ENCODE results near the gene MAN1C1.

Gene MAN1C1

DNA sequence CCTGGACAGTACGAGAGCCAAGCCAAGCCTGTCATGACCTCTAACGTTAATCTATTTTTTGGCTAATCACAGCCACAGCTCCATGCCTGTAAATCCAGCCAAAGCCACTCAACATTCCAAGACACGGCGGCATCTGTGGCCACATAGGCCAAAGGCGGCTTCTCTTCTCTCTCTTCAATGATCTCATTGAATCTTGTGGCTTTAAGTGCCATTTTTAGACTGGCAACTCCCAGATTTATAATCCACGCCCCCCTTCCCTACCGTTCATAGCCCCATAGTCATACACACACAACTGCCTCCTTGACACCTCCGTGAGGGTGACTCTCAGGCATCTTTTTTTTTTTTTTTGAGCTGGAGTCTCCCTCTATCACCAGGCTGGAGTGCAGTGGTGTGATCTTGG is 177.7 kb downstream of the MAN1C1 start:
- H3K4me3 ChIP-seq (ENCODE audit: low read depth, low read length) = no peak overlapping the region
- TF ChIP-seq, protein P1, sequence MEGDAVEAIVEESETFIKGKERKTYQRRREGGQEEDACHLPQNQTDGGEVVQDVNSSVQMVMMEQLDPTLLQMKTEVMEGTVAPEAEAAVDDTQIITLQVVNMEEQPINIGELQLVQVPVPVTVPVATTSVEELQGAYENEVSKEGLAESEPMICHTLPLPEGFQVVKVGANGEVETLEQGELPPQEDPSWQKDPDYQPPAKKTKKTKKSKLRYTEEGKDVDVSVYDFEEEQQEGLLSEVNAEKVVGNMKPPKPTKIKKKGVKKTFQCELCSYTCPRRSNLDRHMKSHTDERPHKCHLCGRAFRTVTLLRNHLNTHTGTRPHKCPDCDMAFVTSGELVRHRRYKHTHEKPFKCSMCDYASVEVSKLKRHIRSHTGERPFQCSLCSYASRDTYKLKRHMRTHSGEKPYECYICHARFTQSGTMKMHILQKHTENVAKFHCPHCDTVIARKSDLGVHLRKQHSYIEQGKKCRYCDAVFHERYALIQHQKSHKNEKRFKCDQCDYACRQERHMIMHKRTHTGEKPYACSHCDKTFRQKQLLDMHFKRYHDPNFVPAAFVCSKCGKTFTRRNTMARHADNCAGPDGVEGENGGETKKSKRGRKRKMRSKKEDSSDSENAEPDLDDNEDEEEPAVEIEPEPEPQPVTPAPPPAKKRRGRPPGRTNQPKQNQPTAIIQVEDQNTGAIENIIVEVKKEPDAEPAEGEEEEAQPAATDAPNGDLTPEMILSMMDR (IDR thresholded peaks at IDR 0.05; ENCODE audit: borderline replicate concordance, insufficient read depth, low read depth, low read length) = no peak

DNA sequence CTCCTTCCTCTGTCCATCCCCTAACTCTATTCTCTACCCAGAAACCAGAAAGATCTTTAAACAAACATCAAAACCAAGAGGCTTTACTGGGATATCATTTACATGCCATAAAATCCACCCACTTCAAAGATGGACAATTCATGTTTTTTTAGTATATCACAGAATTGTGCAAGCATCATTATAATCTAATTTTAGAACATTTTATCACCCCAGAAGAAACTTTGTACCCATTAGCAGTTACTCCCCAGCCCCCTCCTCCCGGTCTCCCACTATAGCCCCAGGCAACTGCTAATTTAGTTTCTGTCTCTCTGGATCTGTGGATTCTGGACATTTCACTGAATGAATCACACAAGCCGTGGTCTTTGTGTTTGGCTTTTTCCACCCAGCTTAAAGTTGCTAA is 178.6 kb downstream of the MAN1C1 start:
- H3K4me3 ChIP-seq (ENCODE audit: low read depth, low read length) = no peak overlapping the region
- TF ChIP-seq, protein P1 (IDR thresholded peaks at IDR 0.05; ENCODE audit: borderline replicate concordance, insufficient read depth, low read depth, low read length) = no peak

DNA sequence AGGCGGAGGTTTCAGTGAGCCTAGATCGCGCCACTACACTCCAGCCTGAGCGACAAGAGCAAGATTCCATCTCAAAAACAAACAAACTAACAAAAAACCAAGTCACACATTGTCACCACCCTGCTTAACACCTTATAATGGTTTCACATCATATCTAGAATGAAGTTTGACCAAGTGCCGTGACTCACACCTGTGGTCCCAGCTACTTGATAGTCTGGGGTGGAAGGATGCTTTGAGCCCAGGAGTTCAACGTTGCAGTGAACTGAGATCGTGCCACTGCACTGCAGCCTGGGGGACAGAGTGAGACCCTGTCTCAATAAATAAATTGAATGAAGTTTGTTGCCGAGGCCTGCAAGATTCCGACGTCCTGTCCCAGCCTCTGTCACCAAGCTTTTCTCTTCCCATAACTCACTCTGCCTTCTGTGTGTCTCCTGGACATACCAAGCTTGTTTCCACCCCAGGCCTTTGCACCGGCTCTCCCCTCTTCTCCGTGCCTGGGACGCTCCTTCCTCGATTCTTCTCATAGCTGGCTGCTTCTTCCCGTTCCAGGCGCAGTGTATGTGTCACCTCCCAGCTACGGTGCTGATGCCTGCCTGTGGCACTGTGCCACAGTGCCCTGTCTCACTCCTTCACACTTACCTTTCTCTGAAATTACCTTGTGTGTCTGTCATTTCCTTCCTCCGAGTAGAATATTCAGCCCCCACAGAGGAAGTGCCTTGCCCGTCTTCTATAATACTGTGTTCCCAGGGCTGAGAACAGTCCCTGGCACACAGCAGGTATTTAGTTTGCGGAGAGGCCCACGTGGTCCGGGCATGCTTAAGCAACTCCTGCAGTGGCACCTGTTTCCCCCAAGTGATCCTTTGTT is 179.6 kb downstream of the MAN1C1 start:
- TF ChIP-seq, protein P1 (IDR thresholded peaks at IDR 0.05; ENCODE audit: borderline replicate concordance, insufficient read depth, low read depth, low read length) = no peak
- no peak overlapping the region for H3K4me3 ChIP-seq (ENCODE audit: low read depth, low read length)

DNA sequence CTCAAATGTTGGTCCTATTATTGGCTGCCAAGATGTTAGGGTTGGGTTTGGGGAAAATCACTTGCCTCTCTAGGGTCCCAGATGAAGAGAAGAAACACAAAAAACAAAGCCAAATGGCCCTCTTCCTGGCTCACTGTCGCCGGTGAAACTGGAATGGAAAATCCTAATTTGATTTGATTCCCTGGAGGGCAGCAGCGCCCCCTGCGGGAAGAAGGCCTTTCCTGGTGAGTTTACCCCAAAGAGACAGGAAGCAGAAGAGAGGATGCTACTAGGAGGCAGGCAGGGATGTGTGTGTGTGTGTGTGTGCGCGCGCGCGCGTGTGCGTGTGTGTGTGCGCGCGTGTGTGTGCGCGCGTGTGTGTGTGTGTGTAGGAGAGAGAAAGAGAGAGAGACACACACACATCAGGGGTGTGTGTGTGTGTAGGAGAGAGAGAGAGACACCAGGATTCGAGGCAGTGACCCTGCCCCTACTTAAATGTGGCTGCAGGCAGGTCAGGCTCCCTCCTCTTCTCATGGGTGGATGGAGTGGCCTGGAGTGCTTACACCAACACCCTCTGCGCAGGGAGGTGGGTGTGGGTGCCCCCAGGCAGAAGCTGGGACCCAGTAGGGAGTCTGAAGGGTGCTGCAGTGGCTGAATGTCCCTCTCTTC is 180.3 kb downstream of the MAN1C1 start:
- H3K4me3 ChIP-seq (ENCODE audit: low read depth, low read length) = no peak overlapping the region
- TF ChIP-seq, protein P1 (IDR thresholded peaks at IDR 0.05; ENCODE audit: borderline replicate concordance, insufficient read depth, low read depth, low read length) = peak; percentile 77

DNA sequence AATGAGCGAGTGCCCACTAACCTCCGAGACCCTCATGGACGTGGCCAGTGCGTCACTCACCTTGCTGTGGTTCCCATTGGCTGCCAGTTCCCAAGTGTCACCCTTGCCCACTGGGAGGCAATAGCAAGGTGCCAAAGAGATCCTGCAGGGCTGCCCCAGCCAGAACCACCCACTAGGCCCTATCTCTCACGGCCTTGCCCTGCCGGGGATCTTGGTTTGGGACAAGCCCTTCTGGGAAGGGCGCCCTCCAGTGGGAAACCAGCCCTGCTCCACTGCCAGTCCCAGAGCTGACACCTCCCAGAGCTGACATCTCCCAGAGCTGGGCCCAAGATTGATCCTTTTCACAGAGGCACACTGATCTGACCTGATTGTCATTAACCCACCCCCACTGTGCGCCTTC is 181.3 kb downstream of the MAN1C1 start:
- H3K4me3 ChIP-seq (ENCODE audit: low read depth, low read length) = no peak overlapping the region
- TF ChIP-seq, protein P1 (IDR thresholded peaks at IDR 0.05; ENCODE audit: borderline replicate concordance, insufficient read depth, low read depth, low read length) = peak; percentile 66

DNA sequence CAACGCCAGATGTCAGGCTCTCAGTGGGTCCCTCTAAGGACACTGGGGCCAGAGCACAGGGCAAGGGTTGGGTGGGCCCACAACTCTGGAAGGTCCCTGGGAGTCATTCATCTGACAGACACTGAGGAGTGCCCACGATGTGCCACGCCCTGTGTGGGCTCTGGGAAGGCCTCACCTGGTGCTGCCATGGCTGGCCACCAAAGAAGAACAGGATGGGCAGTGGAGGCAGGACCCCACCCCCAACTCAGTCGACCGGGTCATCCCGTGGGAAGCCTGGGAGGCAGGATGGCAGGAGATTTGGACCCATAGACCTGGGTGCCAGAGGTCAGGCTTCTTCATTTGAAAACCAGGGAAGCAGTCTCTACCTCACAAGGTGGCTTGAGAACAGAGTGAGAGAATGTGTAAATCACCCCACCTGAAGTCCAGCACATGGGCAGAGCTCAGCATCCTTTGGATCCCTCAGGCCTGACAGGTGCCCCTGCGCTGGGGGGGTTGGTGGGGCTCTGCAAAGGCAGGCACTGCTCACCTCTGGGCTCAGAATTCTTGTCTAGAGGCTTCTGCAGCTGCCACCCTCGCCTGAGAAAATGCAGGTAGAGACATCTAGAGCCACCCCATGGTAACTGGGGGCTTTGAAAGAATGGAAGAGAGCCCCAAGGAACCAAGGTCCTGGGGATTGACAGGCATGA is 182.2 kb downstream of the MAN1C1 start:
- H3K4me3 ChIP-seq (ENCODE audit: low read depth, low read length) = no peak overlapping the region
- TF ChIP-seq, protein P1 (IDR thresholded peaks at IDR 0.05; ENCODE audit: borderline replicate concordance, insufficient read depth, low read depth, low read length) = no peak

Measured in GM12875 (cell line).